ENCODE measurements around the gene SLC38A9.
"Not testable (repeated sequence)": the region's sequence is repeated elsewhere in the genome, so short reads cannot be mapped to it uniquely, and the experiment has no call there.

SLC38A9 gene

DNA sequence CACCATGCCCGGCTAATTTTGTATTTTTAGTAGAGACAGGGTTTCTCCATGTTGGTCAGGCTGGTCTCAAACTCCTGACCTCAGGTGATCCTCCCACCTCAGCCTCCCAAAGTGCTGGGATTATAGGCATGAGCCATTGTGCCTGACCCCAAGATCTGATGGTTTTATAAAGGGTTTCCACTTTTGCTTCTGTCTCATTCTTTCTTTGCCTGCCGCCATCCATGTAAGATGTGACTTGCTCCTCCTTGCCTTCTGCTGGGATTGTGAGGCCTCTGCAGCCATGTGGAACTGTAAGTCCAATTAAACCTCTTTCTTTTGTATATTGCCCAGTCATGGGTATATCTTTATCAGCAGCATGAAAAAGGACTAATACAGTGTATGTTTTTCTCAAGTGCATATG lies 6.9 kb upstream of the SLC38A9 start:
- H3K27ac Mint-ChIP-seq, H3K4me3 Mint-ChIP-seq, DNase-seq, H3K4me1 Mint-ChIP-seq, ATAC-seq, H3K27me3 Mint-ChIP-seq: not testable (repeated sequence)
- H3K9me3 Mint-ChIP-seq = peaks cover 0 to 16% of the 10 kb centered on the region in 2 donors

DNA sequence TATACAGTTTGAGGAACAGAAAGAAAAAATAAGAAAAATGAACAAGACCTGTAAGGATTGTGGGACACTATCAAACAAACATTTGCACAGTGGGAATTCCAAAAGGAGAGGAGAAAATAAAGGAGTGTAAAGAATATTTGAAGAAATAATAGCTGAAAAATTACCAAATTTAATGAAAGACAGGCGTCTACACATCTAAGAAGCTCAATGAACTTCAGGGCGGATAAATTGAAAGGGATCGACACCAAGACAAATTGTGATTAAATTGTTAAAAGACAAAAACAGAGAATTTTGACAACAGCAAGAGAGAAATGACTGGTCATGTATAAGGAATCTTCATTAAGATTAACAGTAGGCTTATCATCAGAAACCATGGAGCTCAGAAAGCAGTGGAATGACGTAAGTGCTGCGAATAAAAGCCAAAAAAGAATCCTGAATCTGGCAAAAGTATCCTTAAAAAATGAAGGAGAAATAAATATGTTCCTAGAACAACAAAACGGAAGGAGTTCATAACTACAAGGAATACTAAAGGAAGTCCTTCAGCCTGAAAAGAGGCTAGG lies 3.5 kb upstream of the SLC38A9 start:
- no peak for ATAC-seq
- no peak overlapping the region for H3K27ac Mint-ChIP-seq
- no peaks in the 10 kb centered on the region for H3K27me3 Mint-ChIP-seq
- peaks cover 21% of the 10 kb centered on the region for H3K4me1 Mint-ChIP-seq
- H3K4me3 Mint-ChIP-seq = no peak overlapping the region
- no peak for DNase-seq
- H3K9me3 Mint-ChIP-seq = peaks cover 0 to 16% of the 10 kb centered on the region in 2 donors

DNA sequence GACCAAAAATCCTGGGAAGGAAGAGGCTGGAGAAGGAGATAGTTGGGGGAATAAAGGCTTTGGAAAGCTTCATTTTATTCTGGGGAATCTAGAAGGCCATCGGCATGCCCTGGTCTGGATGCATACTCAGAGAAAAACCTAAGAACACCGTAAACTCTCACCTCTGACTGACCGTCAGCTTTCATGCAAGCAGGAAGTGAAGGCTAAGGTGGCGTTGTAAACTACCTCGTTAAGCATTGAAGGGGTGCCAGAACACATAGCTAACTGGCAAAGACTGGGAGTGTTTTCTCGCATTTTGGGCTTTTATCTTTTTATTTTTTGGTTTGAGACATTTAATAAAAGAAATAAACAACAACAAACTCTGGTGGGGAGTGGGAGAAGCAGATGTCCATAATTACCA lies 2.6 kb upstream of the SLC38A9 start:
- DNase-seq (no peak), ATAC-seq (no peak)
- peaks cover 0 to 16% of the 10 kb centered on the region in 2 donors for H3K9me3 Mint-ChIP-seq
- H3K4me1 Mint-ChIP-seq = peaks cover 21% of the 10 kb centered on the region
- H3K27ac Mint-ChIP-seq = no peak overlapping the region
- no peaks in the 10 kb centered on the region for H3K27me3 Mint-ChIP-seq
- no peak overlapping the region for H3K4me3 Mint-ChIP-seq

GRCh38 chr5:55714339-55714738 lies 2.2 kb upstream of the SLC38A9 start:
- no peak for DNase-seq
- Mint-ChIP-seq H3K4me3 (no peak overlapping the region), H3K9me3 (peaks cover 0 to 15% of the 10 kb centered on the region in 2 donors), H3K27me3 (no peaks in the 10 kb centered on the region), H3K27ac (no peak overlapping the region), H3K4me1 (peaks cover 21% of the 10 kb centered on the region)
- no peak for ATAC-seq

DNA sequence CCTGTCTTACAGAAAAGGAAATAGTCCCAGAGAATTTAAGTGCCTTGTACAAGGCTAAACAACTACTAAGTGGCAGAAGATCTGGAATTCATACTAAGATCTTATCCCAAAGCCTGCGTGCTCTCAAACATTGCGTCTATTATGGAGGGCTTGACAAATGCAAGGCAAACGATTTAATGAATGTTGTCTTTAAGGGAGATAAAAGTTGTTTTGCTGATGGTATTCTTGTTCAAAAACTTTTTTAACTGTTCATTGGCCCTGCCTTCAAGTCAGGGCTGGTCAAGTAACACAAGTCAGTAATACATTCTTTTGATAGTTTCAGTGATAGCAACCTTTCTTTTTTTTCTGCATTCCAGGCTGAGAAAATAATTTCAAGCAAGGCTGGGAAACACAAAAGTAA lies 1.7 kb upstream of the SLC38A9 start:
- ATAC-seq (no peak), DNase-seq (no peak)
- no peak overlapping the region for H3K27ac Mint-ChIP-seq
- H3K27me3 Mint-ChIP-seq = no peaks in the 10 kb centered on the region
- H3K9me3 Mint-ChIP-seq = peaks cover 0 to 10% of the 10 kb centered on the region in 2 donors
- peaks cover 24% of the 10 kb centered on the region for H3K4me1 Mint-ChIP-seq
- no peak overlapping the region for H3K4me3 Mint-ChIP-seq

DNA sequence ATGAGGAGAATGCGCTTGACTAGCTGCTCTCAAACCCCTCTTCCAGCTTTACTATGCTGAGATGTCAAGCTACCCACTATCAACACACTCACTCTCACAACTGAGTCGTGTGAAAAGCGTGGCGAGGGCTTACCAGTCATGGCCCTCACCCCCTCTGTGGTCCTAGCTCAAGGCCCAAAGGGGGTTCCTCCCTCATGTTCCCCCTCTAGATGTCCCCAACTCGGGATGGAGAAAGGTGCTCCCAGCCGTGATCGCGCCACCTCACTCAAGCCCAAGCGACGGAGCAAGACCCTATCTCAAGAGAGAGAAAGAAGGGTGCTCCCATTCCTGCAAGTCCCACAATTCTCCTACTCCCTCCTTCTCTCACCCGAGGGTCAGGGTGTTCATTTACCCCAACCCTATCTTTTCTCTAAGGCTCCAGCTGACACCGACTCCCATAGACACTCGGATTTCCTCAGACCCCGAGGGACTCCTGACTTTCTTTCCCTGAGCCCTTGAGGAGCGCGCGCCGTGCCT lies 559 bp downstream of the SLC38A9 start:
- H3K4me3 Mint-ChIP-seq = peak overlapping the region; percentile 89 to 94
- peak overlapping the region; percentile 97 for H3K27ac Mint-ChIP-seq
- peak; percentile 1 for ATAC-seq

GRCh38 chr5:55708732-55709131 lies 3.4 kb downstream of the SLC38A9 start:
- no peak overlapping the region for H3K4me3 Mint-ChIP-seq
- peaks cover 36% of the 10 kb centered on the region for H3K4me1 Mint-ChIP-seq
- DNase-seq = no peak
- no peak overlapping the region for H3K27ac Mint-ChIP-seq
- H3K27me3 Mint-ChIP-seq = no peaks in the 10 kb centered on the region
- ATAC-seq = peak; percentile 24
- H3K9me3 Mint-ChIP-seq = no peaks in the 10 kb centered on the region

More for the DNA sequence above, 559 bp downstream of the SLC38A9 start:
- no peak for DNase-seq
- no peaks in the 10 kb centered on the region for H3K27me3 Mint-ChIP-seq
- peaks cover 28% of the 10 kb centered on the region for H3K4me1 Mint-ChIP-seq
- H3K9me3 Mint-ChIP-seq = peaks cover 0 to 1% of the 10 kb centered on the region in 2 donors

DNA sequence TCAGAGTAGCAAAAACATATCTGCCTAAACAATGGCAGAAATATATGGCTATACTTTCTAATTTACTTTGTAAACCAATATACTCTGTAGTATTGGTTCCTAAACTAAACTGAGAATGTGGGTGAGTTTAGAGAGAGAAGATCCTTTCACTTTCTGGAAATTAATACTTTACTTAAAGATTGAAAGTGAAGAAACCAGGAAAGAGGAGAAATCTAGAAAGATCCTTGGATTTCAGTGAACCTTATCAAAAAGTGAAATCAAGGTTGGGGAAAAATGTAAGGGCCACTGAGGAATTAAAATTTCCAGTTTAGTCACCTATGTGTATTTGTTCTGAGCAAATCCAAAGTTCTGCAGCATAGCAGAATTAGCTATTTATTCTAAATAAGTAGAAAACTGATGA lies 5.9 kb downstream of the SLC38A9 start:
- Mint-ChIP-seq H3K4me3 (no peak overlapping the region), H3K27me3 (no peaks in the 10 kb centered on the region), H3K4me1 (peaks cover 29% of the 10 kb centered on the region), H3K27ac (no peak overlapping the region), H3K9me3 (no peaks in the 10 kb centered on the region)
- DNase-seq = no peak
- ATAC-seq = no peak

DNA sequence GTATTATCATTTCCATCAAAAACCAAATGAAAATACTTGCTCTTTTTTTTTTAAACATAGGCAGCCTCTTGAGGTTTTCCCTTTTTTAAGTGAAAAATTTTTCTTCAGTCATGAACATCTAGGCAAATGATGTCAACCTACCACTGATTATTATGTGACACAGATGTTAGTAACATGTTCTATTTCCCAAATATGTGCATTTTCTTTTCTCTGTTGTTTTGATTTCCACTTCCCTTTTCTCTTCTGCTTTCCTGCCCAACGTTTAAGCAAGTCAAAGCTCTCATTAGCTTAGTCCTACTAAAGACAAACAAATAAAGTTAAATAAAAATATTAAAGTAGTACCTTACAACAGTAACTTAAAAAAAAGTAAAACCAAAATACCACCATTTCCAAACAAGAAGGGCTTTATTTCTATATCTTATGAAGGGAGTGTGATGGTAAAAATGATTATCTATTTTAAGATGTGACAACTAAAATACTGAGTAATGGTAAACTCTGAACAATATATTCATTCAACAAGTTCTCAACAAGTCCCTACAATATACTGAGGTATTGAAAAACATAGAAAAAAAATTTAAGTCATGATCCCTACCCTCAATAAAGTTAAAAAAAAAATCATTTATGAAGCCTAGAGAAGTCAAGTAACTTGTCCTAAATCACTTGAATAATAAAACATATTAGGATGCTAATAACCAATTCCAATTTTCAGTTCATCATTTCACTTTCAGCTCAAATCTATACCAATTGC lies 9.4 kb downstream of the SLC38A9 start:
- Mint-ChIP-seq H3K4me1 (peaks cover 19% of the 10 kb centered on the region), H3K27ac (no peak overlapping the region), H3K27me3 (no peaks in the 10 kb centered on the region), H3K4me3 (no peak overlapping the region), H3K9me3 (no peaks in the 10 kb centered on the region)
- ATAC-seq (no peak), DNase-seq (no peak)

- H3K27me3 Mint-ChIP-seq = no peaks in the 10 kb centered on the region
- ATAC-seq = no peak
These were observed 10.5 kb downstream of the SLC38A9 start for GRCh38 chr5:55701462-55702103.

GRCh38 chr5:55700745-55701144 lies 11.4 kb downstream of the SLC38A9 start:
- peaks cover 11% of the 10 kb centered on the region for H3K4me1 Mint-ChIP-seq
- ATAC-seq = no peak
- no peak for DNase-seq
- no peaks in the 10 kb centered on the region for H3K9me3 Mint-ChIP-seq
- H3K27me3 Mint-ChIP-seq = no peaks in the 10 kb centered on the region
- H3K4me3 Mint-ChIP-seq = no peak overlapping the region
- H3K27ac Mint-ChIP-seq = no peak overlapping the region

More at GRCh38 chr5:55701462-55702103, 10.5 kb downstream of the SLC38A9 start:
- Mint-ChIP-seq H3K4me1 (peaks cover 19% of the 10 kb centered on the region), H3K9me3 (no peaks in the 10 kb centered on the region), H3K27ac (no peak overlapping the region), H3K4me3 (no peak overlapping the region)
- DNase-seq = no peak

- no peak overlapping the region for H3K27ac Mint-ChIP-seq
- ATAC-seq = no peak
- DNase-seq = no peak
- H3K27me3 Mint-ChIP-seq = no peaks in the 10 kb centered on the region
- H3K9me3 Mint-ChIP-seq = no peaks in the 10 kb centered on the region
- peaks cover 11% of the 10 kb centered on the region for H3K4me1 Mint-ChIP-seq
- no peak overlapping the region for H3K4me3 Mint-ChIP-seq
These were observed 13.0 kb downstream of the SLC38A9 start for GRCh38 chr5:55699041-55699688.

GRCh38 chr5:55696704-55697103 lies 15.4 kb downstream of the SLC38A9 start:
- DNase-seq, H3K4me3 Mint-ChIP-seq, ATAC-seq, H3K4me1 Mint-ChIP-seq, H3K27me3 Mint-ChIP-seq, H3K9me3 Mint-ChIP-seq: not testable (repeated sequence)
- H3K27ac Mint-ChIP-seq = peak overlapping the region in 1 of 2 donors; percentile 48

DNA sequence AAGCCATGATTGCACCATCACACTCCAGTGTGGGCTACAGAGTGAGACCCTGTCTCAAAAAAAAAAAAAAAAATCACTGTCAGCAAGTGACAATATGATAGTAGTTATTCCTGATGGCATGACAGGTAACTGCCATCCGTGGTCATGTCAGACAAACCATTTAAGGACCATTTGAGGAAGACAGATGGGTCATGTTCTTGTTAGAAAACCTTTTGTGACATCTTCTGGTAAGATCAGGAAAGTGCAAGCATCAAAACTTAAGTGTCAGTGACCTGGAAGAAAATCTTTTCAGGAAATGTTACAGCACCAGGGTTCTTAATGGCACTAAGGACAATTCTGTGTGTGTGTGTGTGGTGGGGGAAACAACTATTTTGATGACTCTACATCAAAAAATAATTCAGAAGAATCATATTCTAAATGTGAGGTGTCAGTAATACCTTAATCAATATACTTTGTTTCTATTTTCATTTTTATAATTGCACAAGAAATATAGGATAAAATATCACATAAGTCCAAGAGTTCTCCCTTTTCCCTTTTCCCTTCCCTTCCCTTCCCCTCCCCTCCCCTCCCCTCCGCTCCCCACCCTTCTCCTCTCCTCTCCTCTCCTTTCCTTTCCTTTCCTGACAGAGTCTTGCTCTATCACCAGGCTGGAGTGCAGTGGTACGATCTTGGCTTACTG lies 17.8 kb downstream of the SLC38A9 start:
- Mint-ChIP-seq H3K4me1 (no peaks in the 10 kb centered on the region), H3K4me3 (no peak overlapping the region), H3K27me3 (no peaks in the 10 kb centered on the region), H3K27ac (no peak overlapping the region), H3K9me3 (no peaks in the 10 kb centered on the region)
- DNase-seq (no peak), ATAC-seq (peak; percentile 26)

DNA sequence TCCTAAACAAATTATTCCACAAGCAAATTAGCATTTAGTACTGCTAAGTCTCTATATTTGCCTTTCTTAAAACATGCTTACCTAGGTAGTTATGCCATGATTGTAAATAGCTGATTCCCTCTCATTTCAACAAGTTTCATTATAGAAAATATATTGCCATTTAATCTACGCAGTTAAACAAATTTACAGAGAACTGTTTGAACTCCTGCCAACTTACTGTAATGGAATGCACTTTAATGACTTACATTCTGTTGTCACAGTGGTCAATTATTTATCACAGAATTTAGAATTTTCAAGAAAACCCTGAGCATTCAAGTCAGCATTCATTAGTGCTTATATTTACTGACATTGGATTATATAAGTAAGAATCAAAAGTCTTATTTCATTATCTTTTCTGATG lies 19.6 kb downstream of the SLC38A9 start:
- Mint-ChIP-seq H3K27ac (no peak overlapping the region), H3K9me3 (no peaks in the 10 kb centered on the region), H3K4me1 (no peaks in the 10 kb centered on the region), H3K27me3 (no peaks in the 10 kb centered on the region), H3K4me3 (no peak overlapping the region)
- ATAC-seq (no peak), DNase-seq (no peak)
